SK-N-SH treated with all-trans-retinoic acid at 6 μM for 48 hours (cell line): ENCODE data around the gene GDPD1.

Experiments
- ATAC-seq: fragments of 200-7000 bp; cut with Tn5 transposase; 3 replicates; pipeline ENCODE4 v1.9.1; 2020; ENCODE audit warnings: mild to moderate bottlenecking, moderate library complexity
- ARNTL ChIP-seq: fragments of 450-650 bp; formaldehyde crosslinking; IDR thresholded peaks from 2 replicates; pipeline ENCODE4 v1.5.0; 2020; ENCODE audit warnings: low read depth, mild to moderate bottlenecking, moderate library complexity, borderline replicate concordance
- BACH2 ChIP-seq: fragments of 250-450 bp; sonication (Bioruptor Pico); IDR thresholded peaks from 2 replicates; pipeline ENCODE4 v1.9.0; 2021; ENCODE audit warnings: mild to moderate bottlenecking, borderline replicate concordance
- CREB5 ChIP-seq: fragments of 250-450 bp; sonication (Bioruptor Pico); IDR thresholded peaks from 2 replicates; pipeline ENCODE4 v1.5.1; 2020; ENCODE audit warnings: low read depth, mild to moderate bottlenecking, moderate library complexity
- CSDC2 ChIP-seq: fragments of 250-450 bp; sonication (Bioruptor Pico); IDR thresholded peaks from 2 replicates; pipeline ENCODE4 v1.5.0; 2020; ENCODE audit warnings: mild to moderate bottlenecking, moderate library complexity
- CSRNP3 ChIP-seq: fragments of 250-450 bp; sonication (Bioruptor Pico); IDR thresholded peaks from 2 replicates; pipeline ENCODE4 v1.5.1; 2021; ENCODE audit warnings: mild to moderate bottlenecking, moderate library complexity
- ESRRG ChIP-seq: fragments of 250-450 bp; sonication (Bioruptor Pico); IDR thresholded peaks from 2 replicates; pipeline ENCODE4 v1.6.1; 2021; ENCODE audit warnings: mild to moderate bottlenecking
- GLIS3 ChIP-seq: fragments of 250-450 bp; sonication (Bioruptor Pico); IDR thresholded peaks from 2 replicates; pipeline ENCODE4 v1.5.0; 2020; ENCODE audit warnings: mild to moderate bottlenecking, moderate library complexity
- ISL1 ChIP-seq: fragments of 250-450 bp; sonication (Bioruptor Pico); IDR thresholded peaks from 2 replicates; pipeline ENCODE4 v2.1.2; 2022; ENCODE audit warnings: mild to moderate bottlenecking, moderate library complexity
- PATZ1 ChIP-seq: fragments of 250-450 bp; sonication (Bioruptor Pico); IDR thresholded peaks from 2 replicates; pipeline ENCODE4 v1.8.0; 2020; ENCODE audit warnings: mild to moderate bottlenecking, moderate library complexity, borderline replicate concordance
- POU6F1 ChIP-seq: fragments of 250-450 bp; sonication (Bioruptor Pico); IDR thresholded peaks from 2 replicates; pipeline ENCODE4 v1.8.0; 2021; ENCODE audit warnings: low read depth, mild to moderate bottlenecking, moderate library complexity, borderline replicate concordance
- PPARA ChIP-seq: fragments of 250-450 bp; sonication (Bioruptor Pico); IDR thresholded peaks from 2 replicates; pipeline ENCODE4 v1.5.0; 2020; ENCODE audit warnings: mild to moderate bottlenecking, borderline replicate concordance
- SNAI2 ChIP-seq: fragments of 250-450 bp; sonication (Bioruptor Pico); IDR thresholded peaks from 2 replicates; pipeline ENCODE4 v1.5.0; 2020; ENCODE audit warnings: mild to moderate bottlenecking, moderate library complexity
- TCF4 ChIP-seq: fragments of 250-450 bp; sonication (Bioruptor Pico); IDR thresholded peaks from 2 replicates; pipeline ENCODE4 v1.8.0; 2021; ENCODE audit warnings: mild to moderate bottlenecking, moderate library complexity, borderline replicate concordance
- TOX ChIP-seq: fragments of 250-450 bp; sonication (Bioruptor Pico); IDR thresholded peaks from 2 replicates; pipeline ENCODE4 v1.8.0; 2021; ENCODE audit warnings: mild to moderate bottlenecking, moderate library complexity, borderline replicate concordance
- TSHZ2 ChIP-seq: fragments of 250-450 bp; sonication (Bioruptor Pico); IDR thresholded peaks from 2 replicates; pipeline ENCODE4 v1.5.0; 2020; ENCODE audit warnings: mild to moderate bottlenecking, moderate library complexity
- ZC3H10 ChIP-seq: fragments of 250-450 bp; sonication (Bioruptor Pico); IDR thresholded peaks from 2 replicates; pipeline ENCODE4 v1.5.1; 2021; ENCODE audit warnings: mild to moderate bottlenecking, moderate library complexity
- ZFP3 ChIP-seq: fragments of 250-450 bp; sonication (Bioruptor Pico); IDR thresholded peaks from 2 replicates; pipeline ENCODE4 v1.5.0; 2020; ENCODE audit warnings: mild to moderate bottlenecking, moderate library complexity
- ZFP30 ChIP-seq: fragments of 450-650 bp; formaldehyde crosslinking; IDR thresholded peaks from 2 replicates; pipeline ENCODE4 v1.5.0; 2022; ENCODE audit warnings: mild to moderate bottlenecking, moderate library complexity
- ZNF565 ChIP-seq: fragments of 450-650 bp; formaldehyde crosslinking; conservative IDR thresholded peaks from 2 replicates; pipeline ENCODE4 v1.5.0; 2020; ENCODE audit warnings: low read depth, mild to moderate bottlenecking, moderate library complexity
- ZNF70 ChIP-seq: fragments of 450-650 bp; formaldehyde crosslinking; IDR thresholded peaks from 2 replicates; pipeline ENCODE4 v1.5.0; 2020; ENCODE audit warnings: mild to moderate bottlenecking, moderate library complexity
- ZNF8 ChIP-seq: fragments of 450-650 bp; formaldehyde crosslinking; IDR thresholded peaks from 2 replicates; pipeline ENCODE4 v1.5.0; 2020; ENCODE audit warnings: mild to moderate bottlenecking, moderate library complexity

GDPD1 gene

GRCh38 chr17:59234631-59235030 lies 14.3 kb downstream of the GDPD1 start:
- no peak for ATAC-seq
- no peak for TF ChIP-seq BACH2 (CRISPR knock-in tag)
- TF ChIP-seq TSHZ2, result no peak
- no peak for TF ChIP-seq CSDC2 (CRISPR knock-in tag)
- TF ChIP-seq SNAI2 (CRISPR knock-in tag), result no peak
- TF ChIP-seq TOX (CRISPR knock-in tag), result no peak
- no peak for TF ChIP-seq ZFP3 (CRISPR knock-in tag)
- TF ChIP-seq ZNF8, result no peak
- TF ChIP-seq PATZ1 (CRISPR knock-in tag), result no peak
- TF ChIP-seq ARNTL (CRISPR knock-in tag), result no peak
- no peak for TF ChIP-seq ZNF70 (CRISPR knock-in tag)
- TF ChIP-seq ESRRG (CRISPR knock-in tag), result no peak
- no peak for TF ChIP-seq CSRNP3 (CRISPR knock-in tag)
- TF ChIP-seq ZFP30 (CRISPR knock-in tag), result no peak
- TF ChIP-seq CREB5 (CRISPR knock-in tag), result no peak
- no peak for TF ChIP-seq GLIS3 (CRISPR knock-in tag)
- TF ChIP-seq ZC3H10 (CRISPR knock-in tag), result no peak
- TF ChIP-seq POU6F1 (CRISPR knock-in tag), result no peak
- no peak for TF ChIP-seq TCF4

GRCh38 chr17:59238906-59239305 lies 18.6 kb downstream of the GDPD1 start:
- ATAC-seq, result no peak
- TF ChIP-seq TCF4 (no peak), ZNF565 (CRISPR knock-in tag) (no peak), SNAI2 (CRISPR knock-in tag) (no peak), CSRNP3 (CRISPR knock-in tag) (no peak), CSDC2 (CRISPR knock-in tag) (no peak), PPARA (CRISPR knock-in tag) (no peak), ZNF70 (CRISPR knock-in tag) (no peak), ZFP3 (CRISPR knock-in tag) (no peak), CREB5 (CRISPR knock-in tag) (no peak), ZFP30 (CRISPR knock-in tag) (no peak), BACH2 (CRISPR knock-in tag) (no peak), ISL1 (CRISPR knock-in tag) (no peak), TSHZ2 (no peak), ARNTL (CRISPR knock-in tag) (no peak)
